ENCODE results near the gene GABPA.
"Not testable (repeated sequence)": the region's sequence is repeated elsewhere in the genome, so short reads cannot be mapped to it uniquely, and the experiment has no call there.

The GABPA gene
- total RNA-seq = 26.5 to 44.7 reads per million in 2 donors

- DNase-seq = peak; percentile 94 to 100 (median 97)
Measured at GRCh38 chr21:25734904-25735645, at the start of gene GABPA, which contains the start of gene ATP5PF. TSS of gene GABPA (plus strand) at chr21:25734972. CDS start at chr21:25741599, 6,627 bp downstream. TSS of gene ATP5PF (minus strand) at chr21:25734904. CDS start at chr21:25729794, 5,110 bp downstream.

GRCh38 chr21:25687787-25688186 lies 47.0 kb upstream of the GABPA start:
- DNase-seq = no peak

- DNase-seq = no peak
Measured at GRCh38 chr21:25688275-25689155, 46.3 kb upstream of the GABPA start.

- no peak for DNase-seq
Measured at GRCh38 chr21:25689226-25689625, 45.5 kb upstream of the GABPA start.

- no peak for DNase-seq
Measured at GRCh38 chr21:25691976-25692375, 42.8 kb upstream of the GABPA start.

- not testable (repeated sequence) for DNase-seq
Measured at GRCh38 chr21:25695461-25695860, 39.3 kb upstream of the GABPA start.

GRCh38 chr21:25700741-25701140 lies 34.0 kb upstream of the GABPA start:
- DNase-seq = no peak

- DNase-seq = no peak
Measured at GRCh38 chr21:25701529-25701928, 33.2 kb upstream of the GABPA start.

- DNase-seq = peak in 4 of 5 experiments; percentile 5 to 51 (median 20)
Measured at GRCh38 chr21:25708467-25709065, 26.2 kb upstream of the GABPA start.

GRCh38 chr21:25709684-25710265 lies 25.0 kb upstream of the GABPA start:
- peak in 1 of 5 experiments; percentile 5 for DNase-seq

- DNase-seq = no peak
Measured at GRCh38 chr21:25710550-25710949, 24.2 kb upstream of the GABPA start.

- DNase-seq = not testable (repeated sequence)
Measured at GRCh38 chr21:25714066-25714465, 20.7 kb upstream of the GABPA start.

- DNase-seq = no peak
Measured at GRCh38 chr21:25717491-25718147, 17.2 kb upstream of the GABPA start.

GRCh38 chr21:25721987-25722386 lies 12.8 kb upstream of the GABPA start:
- no peak for DNase-seq

- no peak for DNase-seq
Measured at GRCh38 chr21:25722631-25723030, 12.1 kb upstream of the GABPA start.

- DNase-seq = no peak
Measured at GRCh38 chr21:25732091-25732760, 2.5 kb upstream of the GABPA start.

GRCh38 chr21:25733859-25734653 lies 716 bp upstream of the GABPA start:
- peak in 2 of 5 experiments; percentile 22 to 63 for DNase-seq

GRCh38 chr21:25734654-25734903 lies 193 bp upstream of the GABPA start:
- no peak for DNase-seq

- DNase-seq = peak in 2 of 5 experiments; percentile 69 to 84
Measured at GRCh38 chr21:25735646-25736597, 1.1 kb downstream of the GABPA start.

GRCh38 chr21:25737421-25737820 lies 2.6 kb downstream of the GABPA start:
- DNase-seq = no peak

All from T-helper 2 cell (primary cell).